Amniotic epithelial cell (primary cell): ENCODE measurements around the gene GARS1.

Source experiments
- DNase-seq: peaks from one replicate; pipeline ENCODE4 v3.0.0-alpha.2; 2010; ENCODE audit warnings: low read depth

Gene GARS1

GRCh38 chr7:30682212-30683083 is 87.8 kb downstream of the GARS1 start, which contains the start of gene CRHR2:
Gene CRHR2 (minus strand): TSS chr7:30682456. CDS start chr7:30682280, 176 bp downstream.
- no peak for DNase-seq

GRCh38 chr7:30683306-30683705 is 88.6 kb downstream of the GARS1 start:
- no peak for DNase-seq
